Naive thymus-derived CD8-positive, alpha-beta T cell (primary cell): ENCODE data around the gene BUB1B. TPM values are rescaled to one million over a fixed set of nuclear protein-coding genes. Genes with fewer than 3 reads are reported as not detected.
"Not testable (repeated sequence)": the region's sequence is repeated elsewhere in the genome, so short reads cannot be mapped to it uniquely, and the experiment has no call there.

Experiments used
- ATAC-seq, 2 donors: fragments of 150-1000 bp; cut with Tn5 transposase in 1 of 2; sonication (Bioruptor Pico), chemical (Tn5 transposase) in 1 of 2; 1 replicate in 1 of 2; 2 replicates in 1 of 2; pipeline ENCODE4 v1.10.0; 2021; ENCODE audit warnings: mild to moderate bottlenecking in 2 of 2, moderate library complexity in 2 of 2
- POLR2A ChIA-PET: fragments of 350-600 bp; sonication (Branson Sonifier 250); formaldehyde crosslinking; loops from one replicate; lab custom pipeline; 2021; ENCODE audit warnings: antibody characterized with exemption; lab: Charles Lee
- DNase-seq, 10 donors: peaks; one replicate each; pipeline versions ENCODE4 v3.0.0 to v3.0.0-alpha.2; 2020 to 2022
- H3K27ac Mint-ChIP-seq, 10 donors: one replicate each; pipeline ENCODE4 v1.8.0; 2020 to 2022; ENCODE audit warnings: mild to moderate bottlenecking in 10 of 10, mixed read lengths in 10 of 10, moderate library complexity in 4 of 10, inconsistent platforms in 1 of 10
- H3K27me3 Mint-ChIP-seq, 5 donors: one replicate each; pipeline ENCODE4 v1.8.0; 2021 to 2022; ENCODE audit warnings: mixed read lengths in 5 of 5
- H3K36me3 Mint-ChIP-seq, 3 donors: one replicate each; pipeline ENCODE4 v1.8.0; 2020 to 2022; ENCODE audit warnings: mixed read lengths in 3 of 3, mild to moderate bottlenecking in 2 of 3, inconsistent platforms in 1 of 3
- H3K4me1 Mint-ChIP-seq, 4 donors: one replicate each; pipeline ENCODE4 v1.8.0; 2021 to 2022; ENCODE audit warnings: mixed read lengths in 4 of 4
- H3K4me3 Mint-ChIP-seq, 10 donors: one replicate each; pipeline ENCODE4 v1.8.0; 2020 to 2022; ENCODE audit warnings: mild to moderate bottlenecking in 10 of 10, mixed read lengths in 10 of 10, moderate library complexity in 6 of 10, inconsistent platforms in 1 of 10
- H3K9me3 Mint-ChIP-seq, 9 donors: one replicate each; pipeline ENCODE4 v1.8.0; 2020 to 2022; ENCODE audit warnings: mixed read lengths in 9 of 9, mild to moderate bottlenecking in 3 of 9, inconsistent platforms in 1 of 9, moderate library complexity in 1 of 9
- polyA plus RNA-seq, 3 donors: library from polyadenylated mRNA; unstranded; fragments of 300-500 nt; fragmentation: Illumina TruSeq; gene quantifications; one replicate each; pipeline ENCODE4 v1.2.3, GENCODE V29; 2021
- total RNA-seq, 8 experiments: library from RNA in 2 of 8; stranded (reverse) in 2 of 8; gene quantifications; one replicate each; pipeline ENCODE4 v1.2.3 and lab custom pipeline; 2021 to 2026

BUB1B gene
- total and polyA plus RNA-seq, 5 experiments from 2014 or later: 0.49 to 0.77 (median 0.54) TPM; not detected in 2

DNA sequence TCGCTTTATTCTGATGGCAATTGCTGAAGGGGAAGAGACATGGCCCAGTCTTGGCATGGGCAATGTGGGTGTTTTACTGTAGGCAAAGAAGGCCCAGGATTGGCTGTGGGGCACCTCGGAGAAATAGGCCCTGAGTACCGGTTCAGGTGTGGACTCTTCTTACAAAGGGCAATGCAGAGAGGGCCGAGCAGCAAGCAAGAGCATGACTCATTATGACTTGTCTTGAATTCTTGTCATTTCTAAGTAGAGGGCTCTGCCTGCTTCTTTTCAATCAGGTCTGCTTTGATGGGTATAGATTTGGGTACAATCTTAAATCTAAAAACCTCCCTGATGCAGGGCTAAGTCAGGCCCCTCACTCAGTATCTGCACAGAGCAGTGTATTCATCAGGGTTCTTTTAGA is 14.8 kb upstream of the BUB1B start:
- Mint-ChIP-seq H3K27me3 (no peaks in the 10 kb centered on the region), H3K9me3 (no peaks in the 10 kb centered on the region), H3K4me1 (no peaks in the 10 kb centered on the region), H3K4me3 (no peak overlapping the region), H3K36me3 (no peaks in the 10 kb centered on the region), H3K27ac (no peak overlapping the region)
- ATAC-seq (no peak), DNase-seq (no peak)
- POLR2A ChIA-PET: no interaction called here

- ATAC-seq: no peak
- Mint-ChIP-seq H3K4me3 (no peak overlapping the region), H3K27ac (no peak overlapping the region), H3K4me1 (no peaks in the 10 kb centered on the region), H3K36me3 (no peaks in the 10 kb centered on the region), H3K9me3 (no peaks in the 10 kb centered on the region), H3K27me3 (no peaks in the 10 kb centered on the region)
- POLR2A ChIA-PET: no interaction called here
- no peak for DNase-seq
Measured at GRCh38 chr15:40149339-40149738, 11.5 kb upstream of the BUB1B start.

GRCh38 chr15:40150163-40150925 is 10.5 kb upstream of the BUB1B start:
- POLR2A ChIA-PET: interaction anchor here (0.5 kb wide), 1 partner anchor 82 kb away, joined by 3 read pairs; no protein-coding TSS in a partner anchor
- Mint-ChIP-seq H3K27ac (peak overlapping the region in 1 of 10 donors; percentile 22), H3K4me3 (no peak overlapping the region), H3K36me3 (no peaks in the 10 kb centered on the region), H3K4me1 (no peaks in the 10 kb centered on the region), H3K9me3 (no peaks in the 10 kb centered on the region), H3K27me3 (no peaks in the 10 kb centered on the region)
- no peak for DNase-seq
- no peak for ATAC-seq

DNA sequence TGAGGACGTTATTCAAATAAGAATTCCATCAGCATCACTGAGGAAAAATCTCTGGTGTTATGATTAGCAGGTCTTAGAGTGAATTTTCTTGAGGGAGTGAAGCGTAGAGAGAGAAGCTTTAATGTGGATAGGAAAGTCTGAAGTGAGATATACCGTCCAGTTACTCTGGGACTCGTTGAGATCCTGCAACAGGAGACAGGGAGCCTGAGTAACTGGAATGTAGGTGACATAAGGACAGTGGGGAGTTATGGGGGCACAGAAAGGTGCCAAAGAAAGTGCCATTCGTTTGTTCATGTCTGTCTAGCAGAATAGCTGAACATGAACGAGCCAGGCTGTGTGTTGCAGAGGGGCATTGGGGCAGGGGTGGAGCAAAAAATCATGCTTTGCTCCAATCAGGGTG is 9.4 kb upstream of the BUB1B start:
- POLR2A ChIA-PET: no interaction called here
- Mint-ChIP-seq H3K4me3 (no peak overlapping the region), H3K4me1 (no peaks in the 10 kb centered on the region), H3K27ac (no peak overlapping the region), H3K36me3 (no peaks in the 10 kb centered on the region), H3K27me3 (no peaks in the 10 kb centered on the region), H3K9me3 (no peaks in the 10 kb centered on the region)
- ATAC-seq (no peak), DNase-seq (no peak)

- Mint-ChIP-seq H3K36me3 (no peaks in the 10 kb centered on the region), H3K9me3 (no peaks in the 10 kb centered on the region), H3K4me3 (no peak overlapping the region), H3K27ac (no peak overlapping the region), H3K4me1 (no peaks in the 10 kb centered on the region), H3K27me3 (no peaks in the 10 kb centered on the region)
- ATAC-seq (no peak), DNase-seq (no peak)
- POLR2A ChIA-PET: interaction anchor here (0.5 kb wide), 1 partner anchor 229 kb away, joined by 3 read pairs; no protein-coding TSS in a partner anchor
Measured at GRCh38 chr15:40151991-40152390, 8.9 kb upstream of the BUB1B start.

DNA sequence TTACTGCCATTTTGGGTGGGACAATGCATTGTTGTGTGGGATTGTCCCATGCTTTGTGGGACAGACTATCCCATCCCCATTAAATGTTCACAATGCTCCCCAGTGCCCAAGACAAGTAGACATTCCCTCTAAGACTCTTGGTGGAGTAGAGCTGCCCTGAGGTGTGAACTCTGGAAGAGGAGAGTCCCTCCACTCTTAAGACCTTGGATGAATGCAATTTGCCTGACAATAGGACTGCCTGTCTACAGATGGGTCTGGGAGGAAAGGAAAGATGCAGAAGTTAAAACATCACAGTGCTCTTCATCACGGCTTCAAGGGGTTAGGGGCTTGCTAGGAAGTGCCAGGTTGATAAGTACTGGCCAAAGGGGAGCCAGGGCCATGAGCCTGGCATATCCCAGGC is 6.0 kb upstream of the BUB1B start:
- H3K27ac Mint-ChIP-seq, H3K36me3 Mint-ChIP-seq, H3K27me3 Mint-ChIP-seq, ATAC-seq, POLR2A ChIA-PET, DNase-seq, H3K4me3 Mint-ChIP-seq, H3K9me3 Mint-ChIP-seq, H3K4me1 Mint-ChIP-seq: not testable (repeated sequence)

DNA sequence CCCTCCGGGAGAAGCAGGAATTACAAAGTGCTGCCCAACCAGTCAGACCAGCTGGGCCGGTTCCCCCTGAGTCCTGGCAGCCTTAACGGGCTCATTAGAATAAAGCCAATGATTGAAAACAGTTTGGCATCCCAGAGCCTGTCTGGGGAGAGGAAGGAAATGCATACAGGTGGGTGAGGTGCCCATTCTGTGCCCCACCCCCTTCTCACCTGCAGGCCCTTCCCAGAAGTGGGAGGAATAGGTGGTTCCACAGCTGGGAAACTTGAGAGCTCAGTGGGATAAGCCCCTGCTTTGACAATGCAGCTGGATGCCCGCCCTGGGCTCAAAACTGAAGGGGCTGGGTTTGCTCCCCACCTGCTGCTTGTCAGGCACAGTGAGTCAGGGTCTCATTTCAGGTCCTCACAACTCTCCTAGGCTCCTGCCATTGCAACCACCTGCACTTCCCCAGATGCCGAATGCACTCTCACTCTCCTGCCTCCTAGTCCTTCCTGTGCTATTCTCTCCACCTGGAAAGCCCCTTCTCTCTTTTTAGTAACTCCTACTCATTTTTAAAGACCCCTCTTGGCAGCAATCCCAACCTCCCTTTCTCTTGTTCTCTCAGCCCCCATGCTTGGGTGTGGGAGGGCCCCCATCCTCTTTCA is 5.5 kb upstream of the BUB1B start:
- POLR2A ChIA-PET: no interaction called here
- ATAC-seq (no peak), DNase-seq (no peak)
- Mint-ChIP-seq H3K27ac (peak overlapping the region in 2 of 10 donors; percentile 63 to 64), H3K4me3 (no peak overlapping the region), H3K27me3 (no peaks in the 10 kb centered on the region), H3K9me3 (no peaks in the 10 kb centered on the region), H3K4me1 (peaks cover 0 to 2% (median 0%) of the 10 kb centered on the region in 4 donors), H3K36me3 (no peaks in the 10 kb centered on the region)

GRCh38 chr15:40157778-40158447 is 3.0 kb upstream of the BUB1B start:
- H3K4me1 Mint-ChIP-seq: peaks cover 0 to 2% (median 0%) of the 10 kb centered on the region in 4 donors
- H3K4me3 Mint-ChIP-seq: no peak overlapping the region
- ATAC-seq: no peak
- no peak for DNase-seq
- no peaks in the 10 kb centered on the region for H3K36me3 Mint-ChIP-seq
- no peaks in the 10 kb centered on the region for H3K27me3 Mint-ChIP-seq
- POLR2A ChIA-PET: no interaction called here
- H3K9me3 Mint-ChIP-seq: no peaks in the 10 kb centered on the region
- H3K27ac Mint-ChIP-seq: no peak overlapping the region

GRCh38 chr15:40160021-40160420 is 848 bp upstream of the BUB1B start:
- Mint-ChIP-seq H3K4me3 (no peak overlapping the region), H3K36me3 (no peaks in the 10 kb centered on the region), H3K4me1 (peaks cover 0 to 3% (median 0%) of the 10 kb centered on the region in 4 donors), H3K27me3 (peaks cover 0 to 1% (median 0%) of the 10 kb centered on the region in 5 donors), H3K9me3 (no peaks in the 10 kb centered on the region), H3K27ac (peak overlapping the region in 1 of 10 donors; percentile 29)
- no peak for ATAC-seq
- POLR2A ChIA-PET: interaction anchor here (0.5 to 1.2 kb wide), 2 partner anchors 33 to 116 kb away, joined by 3 to 10 read pairs; no protein-coding TSS in a partner anchor
- no peak for DNase-seq

DNA sequence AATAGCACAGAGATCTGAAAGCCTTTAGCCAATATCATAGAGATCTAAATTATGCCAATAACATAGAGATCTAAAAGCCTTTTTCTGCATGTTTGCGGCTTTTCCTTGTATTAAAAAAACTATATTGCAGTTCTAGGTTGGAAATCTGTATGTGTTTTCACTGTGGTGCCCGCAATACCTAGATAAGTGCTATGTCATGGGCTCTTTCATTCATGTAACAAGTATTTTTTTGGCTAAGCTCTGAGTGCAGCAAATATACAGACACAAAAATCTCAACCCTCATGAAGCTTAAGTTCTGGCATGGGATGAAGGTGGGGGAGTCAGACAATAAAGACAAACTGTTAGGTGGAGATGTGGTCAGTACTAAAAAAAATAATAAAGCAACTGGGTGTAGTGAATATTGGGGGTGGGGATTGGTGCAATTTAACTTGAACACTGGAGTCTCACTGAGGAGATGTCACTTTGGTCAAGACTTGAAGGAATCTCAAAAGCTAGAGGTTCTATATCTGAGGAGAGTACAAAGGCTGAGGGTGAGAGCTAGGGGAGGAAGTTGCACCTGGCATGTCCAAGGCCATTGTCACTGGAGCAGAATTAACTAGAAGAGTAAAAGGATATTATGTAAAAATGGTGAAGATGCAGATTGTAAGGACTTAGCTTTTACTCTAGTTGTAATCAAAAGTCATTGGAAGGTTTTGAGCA is 973 bp downstream of the BUB1B start:
- Mint-ChIP-seq H3K9me3 (no peaks in the 10 kb centered on the region), H3K36me3 (no peaks in the 10 kb centered on the region), H3K4me3 (no peak overlapping the region), H3K27ac (no peak overlapping the region), H3K4me1 (peaks cover 0 to 3% (median 0%) of the 10 kb centered on the region in 4 donors), H3K27me3 (peaks cover 0 to 1% (median 0%) of the 10 kb centered on the region in 5 donors)
- DNase-seq: no peak
- ATAC-seq: no peak
- POLR2A ChIA-PET: interaction anchor here (1.0 to 1.1 kb wide), 2 partner anchors 7 to 379 kb away, joined by 3 to 9 read pairs; partner anchors contain the start of gene FSIP1

DNA sequence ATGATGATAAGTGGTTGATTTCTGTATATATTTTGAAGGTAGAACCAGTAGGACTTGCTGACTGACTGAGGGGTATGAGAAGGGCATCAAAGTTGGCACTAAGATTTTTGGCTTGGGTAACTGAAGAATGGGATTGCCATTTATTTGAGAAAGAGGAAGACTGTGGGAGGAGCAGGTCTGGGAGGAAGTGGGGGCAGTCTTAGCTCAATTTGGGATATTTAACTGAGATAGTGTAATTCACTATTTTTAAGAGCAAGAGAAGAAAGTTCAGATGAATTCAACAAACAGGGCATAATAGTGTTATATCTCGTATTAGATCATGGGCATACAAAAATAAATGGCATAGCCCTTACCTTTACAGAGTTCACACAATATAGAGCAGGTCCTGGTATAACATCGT is 1.7 kb downstream of the BUB1B start:
- DNase-seq (no peak), ATAC-seq (no peak)
- H3K4me1 Mint-ChIP-seq: peaks cover 0 to 3% (median 0%) of the 10 kb centered on the region in 4 donors
- no peaks in the 10 kb centered on the region for H3K9me3 Mint-ChIP-seq
- H3K4me3 Mint-ChIP-seq: no peak overlapping the region
- POLR2A ChIA-PET: no interaction called here
- no peaks in the 10 kb centered on the region for H3K36me3 Mint-ChIP-seq
- H3K27ac Mint-ChIP-seq: no peak overlapping the region
- H3K27me3 Mint-ChIP-seq: peaks cover 0 to 1% (median 0%) of the 10 kb centered on the region in 5 donors

DNA sequence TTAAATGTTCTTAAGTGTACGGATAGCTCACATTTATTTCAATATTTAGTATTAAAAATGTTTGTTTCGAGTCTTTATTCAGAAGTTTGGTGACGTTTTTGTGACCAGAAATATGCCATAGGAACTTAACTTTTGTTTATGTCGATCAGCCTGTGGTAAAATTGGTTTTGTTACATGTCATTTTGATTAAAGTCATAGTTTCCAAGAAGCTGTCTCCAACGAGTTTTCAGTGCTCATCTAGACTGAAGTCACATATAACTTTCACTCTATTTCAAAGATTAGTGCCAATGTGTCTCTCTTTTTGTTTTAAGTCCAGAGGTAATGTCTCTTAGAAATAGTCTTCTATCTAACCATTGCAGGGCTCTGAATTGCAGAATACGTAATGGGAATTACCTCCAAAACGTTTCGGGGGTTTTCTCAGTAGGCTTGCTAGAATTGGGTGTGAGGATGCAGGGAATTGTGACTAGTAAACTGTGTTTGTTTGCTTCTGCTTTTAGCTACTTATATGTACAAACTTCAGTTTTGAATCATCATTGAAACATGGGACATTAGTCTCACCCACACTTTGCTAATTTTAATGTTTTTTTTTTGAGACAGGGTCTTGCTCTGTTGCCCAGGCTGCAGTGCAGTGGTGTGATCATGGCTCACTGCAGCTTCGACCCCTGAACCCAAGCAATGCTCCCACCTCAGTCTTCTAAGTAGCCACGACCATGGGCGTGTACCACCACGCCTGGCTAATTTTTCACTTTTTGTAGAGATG is 3.0 kb downstream of the BUB1B start:
- POLR2A ChIA-PET: no interaction called here
- peaks cover 0 to 3% (median 0%) of the 10 kb centered on the region in 4 donors for H3K4me1 Mint-ChIP-seq
- H3K27ac Mint-ChIP-seq: no peak overlapping the region
- peaks cover 0 to 1% (median 0%) of the 10 kb centered on the region in 5 donors for H3K27me3 Mint-ChIP-seq
- ATAC-seq (no peak), DNase-seq (no peak)
- H3K4me3 Mint-ChIP-seq: peak overlapping the region in 1 of 10 donors; percentile 3
- no peaks in the 10 kb centered on the region for H3K36me3 Mint-ChIP-seq
- no peaks in the 10 kb centered on the region for H3K9me3 Mint-ChIP-seq
